ELF-1 (cell line): ENCODE data around the gene LRRC53.

ENCODE experiments used
- DNase-seq: peaks from one replicate; pipeline ENCODE4 v3.0.0-alpha.2; 2016; ENCODE audit warnings: low read depth, low spot score

The LRRC53 gene

GRCh38 chr1:74512170-74512915 lies at the start of gene LRRC53:
Gene LRRC53 (minus strand): TSS chr1:74512611. CDS start chr1:74483349, 29,262 bp downstream.
- no peak for DNase-seq

GRCh38 chr1:74549932-74550331 lies 37.5 kb upstream of the LRRC53 start:
- DNase-seq, result no peak

DNA sequence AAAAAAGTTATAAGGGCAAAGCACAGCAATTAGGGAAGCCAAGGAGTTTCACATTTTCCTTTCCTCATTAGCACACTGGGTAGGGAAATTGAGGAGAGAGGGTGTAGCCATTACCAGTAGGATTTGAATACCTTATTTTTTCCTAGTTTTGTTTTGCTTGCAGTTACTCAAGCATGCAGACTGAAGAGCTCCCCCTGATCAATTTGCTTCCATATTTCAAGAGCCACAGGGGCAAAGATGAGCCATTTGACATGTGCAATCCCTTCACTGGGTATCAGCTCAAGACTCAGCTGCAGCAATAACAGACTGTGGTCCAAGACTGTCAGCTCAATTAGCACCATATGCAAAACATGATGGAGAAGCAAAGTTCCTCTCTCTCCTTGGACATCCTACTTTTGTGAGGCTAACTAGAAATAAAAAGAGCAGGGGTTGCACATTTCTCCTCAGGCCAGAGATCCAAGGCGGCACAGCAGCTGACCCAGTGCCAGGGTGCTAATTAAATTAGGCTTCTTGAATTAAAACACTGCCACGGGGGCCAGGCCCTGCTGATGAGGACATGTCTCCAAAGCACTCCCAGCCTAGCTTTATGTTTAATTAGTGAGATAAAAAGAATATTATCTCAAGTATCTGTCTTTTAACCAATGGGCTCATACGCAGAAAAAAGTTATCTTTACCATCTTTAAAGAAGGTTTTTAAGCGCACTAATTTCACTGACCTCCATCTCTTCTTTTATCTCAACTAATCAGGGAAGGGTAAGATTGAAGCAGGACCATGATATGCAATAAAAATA lies 36.7 kb upstream of the LRRC53 start:
- no peak for DNase-seq

- DNase-seq, result no peak
Observed at GRCh38 chr1:74545821-74546220, 33.4 kb upstream of the LRRC53 start.

- no peak for DNase-seq
Observed at GRCh38 chr1:74534241-74534640, 21.8 kb upstream of the LRRC53 start.

DNA sequence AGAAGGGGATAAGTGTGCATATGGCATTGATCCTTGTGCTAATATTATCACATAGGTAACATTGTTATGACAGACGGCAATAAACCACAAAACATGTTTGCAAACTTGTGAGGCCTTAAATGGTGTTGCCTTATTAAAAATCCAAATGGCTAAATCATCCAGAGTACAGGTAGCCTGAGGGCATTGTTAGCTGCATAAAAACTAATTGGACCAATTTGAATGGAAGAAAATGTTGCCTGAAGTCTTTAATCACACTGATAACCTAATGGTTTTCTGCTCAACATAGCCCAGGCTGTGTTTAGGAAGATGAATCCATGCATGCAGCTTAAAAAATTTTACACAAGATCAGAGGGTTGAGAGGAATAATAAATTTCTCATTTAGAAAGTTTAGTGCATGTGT lies 19.4 kb upstream of the LRRC53 start:
- no peak for DNase-seq

DNA sequence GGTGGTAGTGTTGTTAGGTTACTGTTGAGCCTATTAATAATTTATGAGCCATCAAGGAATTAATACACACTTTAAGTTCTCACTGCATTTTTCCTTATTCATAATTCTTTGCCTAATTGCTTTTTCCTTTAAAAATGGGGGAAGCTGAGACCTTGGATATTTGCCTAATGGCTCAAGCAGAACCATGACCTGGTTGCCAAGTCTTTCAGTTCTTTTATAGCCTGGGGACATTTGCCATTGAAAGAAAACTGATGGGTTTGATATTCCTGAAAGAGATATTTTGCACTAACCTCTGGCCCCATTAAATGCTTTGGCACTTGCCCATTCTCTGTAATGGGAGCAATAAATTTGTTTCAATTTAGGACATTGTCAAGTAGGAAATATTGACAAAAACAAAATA lies 18.5 kb upstream of the LRRC53 start:
- no peak for DNase-seq

DNA sequence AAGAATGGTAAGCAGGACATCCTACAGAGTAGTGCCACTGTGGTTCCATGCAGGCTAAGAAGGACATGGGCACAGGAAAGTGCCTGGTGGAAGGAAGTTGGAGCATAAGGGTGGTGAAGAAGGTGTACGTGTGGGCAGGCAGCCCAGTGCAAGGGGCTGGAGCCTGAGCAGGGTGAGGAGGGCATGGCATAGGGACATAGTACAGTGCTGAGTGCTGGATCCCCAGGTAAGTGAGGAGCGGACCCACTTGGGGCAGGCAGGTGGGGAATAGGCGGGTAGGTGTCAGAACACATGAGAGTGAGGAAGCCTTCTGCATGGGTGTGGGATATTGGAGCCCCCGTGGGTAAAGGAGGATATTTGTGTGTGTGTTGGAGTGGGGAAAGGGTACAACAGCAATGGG lies 15.7 kb upstream of the LRRC53 start:
- no peak for DNase-seq

- no peak for DNase-seq
Observed at GRCh38 chr1:74526708-74527107, 14.3 kb upstream of the LRRC53 start.

DNA sequence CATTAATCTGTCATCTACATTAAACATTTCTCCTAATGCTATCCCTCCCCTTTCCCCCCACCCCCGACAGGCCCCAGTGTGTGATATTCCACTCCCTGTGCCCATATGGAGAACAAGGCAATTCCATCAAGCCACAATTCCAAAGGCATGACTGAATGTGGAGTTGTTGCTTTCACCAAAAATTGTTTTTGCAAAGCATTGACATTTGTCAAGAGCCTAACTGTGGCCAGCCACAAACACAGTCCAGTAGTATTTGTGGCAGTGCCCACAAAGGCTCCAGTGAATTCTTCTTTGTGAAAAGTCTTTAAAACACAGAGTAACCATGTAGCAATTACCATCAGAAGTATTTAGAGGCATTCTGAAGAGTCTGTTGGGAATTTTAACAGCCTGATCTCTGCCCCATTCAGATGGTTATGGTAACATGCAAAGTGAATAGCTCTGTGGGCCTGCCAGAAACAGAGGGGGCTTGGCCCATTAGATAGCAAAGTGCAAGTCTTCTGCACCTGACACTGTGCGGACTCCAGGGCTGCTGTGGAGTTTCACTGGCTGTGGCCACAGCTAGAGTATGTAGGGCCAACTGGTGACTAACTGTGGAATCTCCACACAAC lies 11.6 kb upstream of the LRRC53 start:
- no peak for DNase-seq

GRCh38 chr1:74522148-74522547 lies 9.7 kb upstream of the LRRC53 start:
- DNase-seq, result peak; percentile 63

DNA sequence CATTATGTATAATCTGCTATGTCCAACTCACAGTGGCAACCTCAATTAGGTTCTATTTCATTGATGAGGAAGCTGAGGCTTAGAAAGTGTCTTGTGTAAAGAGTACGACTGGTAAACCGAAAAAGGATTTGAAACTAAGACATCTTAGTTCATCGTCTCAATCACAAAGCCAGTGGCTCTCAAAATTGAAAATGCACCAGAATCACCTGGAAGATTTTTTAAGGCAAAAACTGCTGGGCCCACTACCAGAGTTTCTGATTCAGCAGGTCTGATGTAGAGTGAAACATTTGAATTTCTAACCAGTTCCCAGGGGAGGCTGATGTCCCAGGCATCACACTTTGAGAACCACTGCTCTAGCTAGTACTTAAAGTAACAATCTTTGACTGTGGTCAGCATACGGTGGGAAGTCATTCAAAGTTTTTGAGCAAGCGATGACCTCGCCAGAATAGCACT lies 5.2 kb upstream of the LRRC53 start:
- no peak for DNase-seq

GRCh38 chr1:74513411-74514300 lies 1.2 kb upstream of the LRRC53 start:
- DNase-seq, result no peak

GRCh38 chr1:74508449-74508848 lies 4.0 kb downstream of the LRRC53 start:
- DNase-seq, result peak; percentile 50

DNA sequence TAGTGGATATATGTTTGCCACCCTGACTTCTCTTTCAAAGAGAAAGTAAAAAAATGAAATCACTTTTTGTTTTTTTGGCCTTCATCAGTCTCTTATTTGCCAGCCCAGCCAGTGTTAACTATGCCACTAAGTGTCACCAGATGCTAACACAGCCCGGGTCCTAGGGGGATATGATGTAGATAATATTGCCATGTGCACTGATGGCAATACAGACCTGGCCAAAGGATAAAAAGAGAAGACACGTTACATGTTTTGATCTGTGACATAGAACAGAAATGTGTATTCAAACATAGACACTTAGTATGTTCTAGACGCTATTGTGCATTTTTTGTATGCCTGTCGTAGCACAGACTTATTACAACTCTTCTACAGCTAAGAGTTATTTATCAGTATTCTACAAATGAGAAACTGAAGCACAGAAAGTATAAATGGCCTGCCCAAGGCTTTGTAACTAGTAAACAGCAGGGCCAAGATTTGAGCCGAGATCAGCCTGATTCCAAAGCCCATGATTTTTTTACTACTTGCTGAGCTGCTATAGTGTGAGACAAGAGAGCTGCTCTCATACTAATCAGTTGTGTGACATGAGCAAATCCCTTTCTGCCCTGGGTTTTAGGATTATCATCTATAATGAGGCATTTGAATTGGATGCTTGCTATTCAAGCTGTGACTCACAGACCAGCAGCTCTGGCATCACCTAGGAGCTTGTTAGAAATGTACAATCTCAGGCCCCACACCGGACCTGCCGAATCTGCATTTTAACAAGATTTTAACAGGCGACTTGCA lies 6.3 kb downstream of the LRRC53 start:
- no peak for DNase-seq

GRCh38 chr1:74504933-74505512 lies 7.4 kb downstream of the LRRC53 start:
- no peak for DNase-seq

- DNase-seq, result peak; percentile 69
Observed at GRCh38 chr1:74504125-74504932, 8.1 kb downstream of the LRRC53 start.

- no peak for DNase-seq
Observed at GRCh38 chr1:74502858-74503257, 9.6 kb downstream of the LRRC53 start.

- peak; percentile 28 for DNase-seq
Observed at GRCh38 chr1:74502432-74502831, 10.0 kb downstream of the LRRC53 start.
